ENCODE results near the gene PLXNA1.

PLXNA1 gene

DNA sequence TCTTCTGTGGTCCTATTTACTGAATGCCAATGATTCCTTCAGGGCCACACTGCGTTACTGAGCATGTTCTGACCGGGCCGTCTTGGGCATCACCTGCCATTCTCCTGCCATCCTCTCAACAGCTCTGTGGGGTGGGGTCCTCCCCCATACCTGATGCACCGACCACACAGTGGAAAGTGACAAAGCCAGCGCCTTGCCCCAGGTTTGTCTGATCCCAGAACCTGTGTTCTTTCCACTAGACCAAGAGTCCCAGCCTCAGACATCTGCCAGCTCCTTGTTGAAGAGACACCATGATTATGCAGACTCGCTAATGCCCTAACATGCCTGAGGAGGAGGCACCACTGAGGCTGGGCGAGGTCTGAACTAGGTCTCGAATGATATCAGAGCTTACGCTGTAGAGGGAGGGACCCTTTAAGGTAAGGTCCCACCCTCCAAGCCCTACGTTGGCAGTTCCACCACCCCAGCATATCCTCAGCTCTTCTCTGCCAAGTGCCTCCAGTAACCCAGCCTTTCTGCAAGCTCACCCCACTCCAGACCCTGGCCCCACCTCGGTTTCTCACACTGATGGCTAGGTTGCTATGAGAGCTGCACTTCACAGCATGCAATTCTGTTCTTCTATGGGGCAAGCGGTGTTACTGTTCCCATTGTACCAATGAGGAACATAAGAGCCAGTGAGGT, 29.8 kb upstream of the PLXNA1 start:
- FAIRE-seq: no peak

DNA sequence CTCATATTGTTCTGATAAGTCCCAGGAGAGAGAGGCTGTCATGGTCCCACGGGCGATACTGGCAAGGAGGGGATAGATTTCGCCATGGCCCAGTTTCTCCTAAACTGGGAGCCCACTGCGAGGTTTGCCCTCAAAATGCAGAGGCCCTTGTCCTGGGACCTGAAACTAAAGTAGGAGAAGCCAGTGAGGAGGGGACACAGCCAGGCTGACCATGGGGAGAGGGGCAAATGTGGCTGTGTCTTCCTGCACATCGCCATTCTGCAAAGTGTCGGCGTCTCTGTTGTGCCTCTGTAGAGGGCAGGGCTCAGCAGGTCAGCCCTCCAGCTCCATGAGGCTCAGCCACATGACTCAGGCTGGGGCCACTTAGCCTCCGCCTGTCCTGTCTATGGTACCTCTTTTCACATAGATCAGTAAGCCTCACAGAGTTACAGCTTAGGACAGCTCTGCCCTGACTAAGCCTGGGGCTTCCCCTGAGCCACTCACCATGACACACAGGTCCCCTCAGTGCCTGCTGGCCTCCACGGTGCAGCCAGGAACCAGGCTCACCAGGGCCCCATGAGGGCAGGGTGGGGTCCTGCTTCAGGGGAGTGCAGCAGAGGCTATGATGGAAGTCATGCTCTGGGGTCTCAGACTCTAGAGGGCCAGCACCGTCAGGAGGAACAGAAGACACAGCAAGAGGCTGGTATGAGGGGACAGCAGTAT, 28.6 kb upstream of the PLXNA1 start:
- FAIRE-seq: no peak

DNA sequence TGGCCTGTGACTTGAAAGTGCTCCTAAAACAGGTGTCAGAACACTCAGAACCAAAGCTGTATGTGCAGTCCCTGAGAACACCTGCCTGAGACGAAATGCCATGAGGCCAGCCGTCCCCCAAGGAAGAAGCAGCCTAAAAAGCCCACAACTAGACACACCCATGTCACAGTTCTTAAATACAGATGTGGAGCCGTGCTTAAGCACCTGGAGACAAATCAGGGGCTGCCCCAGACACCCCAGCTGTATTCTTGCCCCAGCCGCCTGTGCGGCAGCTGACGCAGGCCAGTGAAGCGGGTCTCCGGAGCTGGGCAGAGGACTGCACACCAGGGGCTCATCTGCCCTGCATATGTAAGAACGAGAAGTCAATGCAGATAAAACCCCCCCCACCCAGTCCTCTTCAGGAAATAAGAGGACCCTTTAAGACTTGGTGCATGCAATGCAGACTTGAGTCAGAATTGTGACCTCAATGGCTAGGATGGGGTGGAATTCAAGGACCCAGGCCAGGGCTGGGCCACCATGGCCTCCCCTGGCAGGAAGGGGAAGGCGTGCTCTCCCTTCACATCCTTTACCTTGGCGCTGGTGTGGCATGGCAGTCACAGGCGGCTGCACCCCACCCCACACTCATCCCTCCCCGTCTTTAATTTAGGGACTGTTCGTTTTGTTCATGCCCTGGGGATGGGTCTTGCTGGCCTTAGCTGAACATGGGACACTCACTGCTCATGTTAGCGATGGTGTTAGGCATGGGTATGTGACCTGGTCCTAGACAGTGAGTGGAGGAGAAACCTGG, 27.7 kb upstream of the PLXNA1 start:
- no peak for FAIRE-seq

DNA sequence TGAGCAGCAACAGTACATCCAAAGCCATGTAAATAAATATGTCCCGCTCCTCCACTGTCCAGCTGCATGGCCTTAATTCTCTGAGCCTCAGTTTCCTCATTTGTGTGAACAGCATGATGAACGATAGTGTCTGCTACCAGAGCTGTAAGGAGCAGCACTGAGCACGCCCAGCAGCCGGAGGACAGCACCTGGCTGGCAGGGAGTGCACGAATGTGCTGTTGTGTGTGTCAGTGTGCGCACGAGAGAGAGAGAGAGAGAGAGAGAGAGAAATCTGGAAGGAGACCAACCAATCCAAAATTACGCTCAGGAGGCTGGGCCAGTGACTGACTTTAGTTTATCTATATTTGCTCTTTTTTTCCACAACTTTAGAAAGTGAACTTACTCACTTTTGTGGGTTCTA, 26.6 kb upstream of the PLXNA1 start:
- FAIRE-seq: no peak

DNA sequence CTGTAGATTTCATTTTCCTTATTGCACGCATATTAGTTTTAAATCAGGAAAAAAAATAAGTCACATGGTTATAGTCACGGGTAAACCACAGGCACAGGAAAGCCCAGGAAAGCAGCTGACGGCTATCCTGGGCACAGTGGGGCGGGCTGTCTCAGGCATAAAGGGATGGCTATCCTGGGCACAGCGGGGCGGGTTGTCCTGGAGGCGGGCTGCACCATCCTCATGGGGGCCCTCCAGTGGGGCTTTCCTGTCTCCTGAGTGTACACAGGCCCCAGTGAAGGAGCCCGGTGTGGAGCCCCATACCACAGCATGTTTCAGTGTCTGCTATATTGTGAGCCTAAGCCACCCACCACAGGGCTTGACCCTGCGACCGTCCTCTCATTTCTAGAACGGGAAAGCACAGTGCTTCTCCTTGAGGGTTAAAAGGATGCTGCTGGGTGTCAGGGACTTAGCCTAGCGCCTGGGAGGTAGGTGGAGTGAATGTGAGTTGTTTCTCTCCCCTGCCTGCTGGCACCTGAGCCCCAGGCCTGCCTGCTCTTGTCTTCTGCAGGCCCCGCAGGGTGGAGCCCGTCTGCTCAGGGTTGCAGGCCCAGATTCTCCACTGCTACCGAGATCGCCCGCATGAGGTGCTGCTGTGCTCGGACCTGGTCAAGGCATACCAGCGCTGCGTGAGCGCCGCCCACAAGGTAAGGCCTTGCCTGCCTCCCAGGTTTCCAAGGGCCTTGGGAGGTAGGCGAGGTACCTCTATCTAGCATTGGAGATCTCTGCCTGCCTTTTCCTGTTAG, 25.9 kb upstream of the PLXNA1 start:
- FAIRE-seq: no peak

DNA sequence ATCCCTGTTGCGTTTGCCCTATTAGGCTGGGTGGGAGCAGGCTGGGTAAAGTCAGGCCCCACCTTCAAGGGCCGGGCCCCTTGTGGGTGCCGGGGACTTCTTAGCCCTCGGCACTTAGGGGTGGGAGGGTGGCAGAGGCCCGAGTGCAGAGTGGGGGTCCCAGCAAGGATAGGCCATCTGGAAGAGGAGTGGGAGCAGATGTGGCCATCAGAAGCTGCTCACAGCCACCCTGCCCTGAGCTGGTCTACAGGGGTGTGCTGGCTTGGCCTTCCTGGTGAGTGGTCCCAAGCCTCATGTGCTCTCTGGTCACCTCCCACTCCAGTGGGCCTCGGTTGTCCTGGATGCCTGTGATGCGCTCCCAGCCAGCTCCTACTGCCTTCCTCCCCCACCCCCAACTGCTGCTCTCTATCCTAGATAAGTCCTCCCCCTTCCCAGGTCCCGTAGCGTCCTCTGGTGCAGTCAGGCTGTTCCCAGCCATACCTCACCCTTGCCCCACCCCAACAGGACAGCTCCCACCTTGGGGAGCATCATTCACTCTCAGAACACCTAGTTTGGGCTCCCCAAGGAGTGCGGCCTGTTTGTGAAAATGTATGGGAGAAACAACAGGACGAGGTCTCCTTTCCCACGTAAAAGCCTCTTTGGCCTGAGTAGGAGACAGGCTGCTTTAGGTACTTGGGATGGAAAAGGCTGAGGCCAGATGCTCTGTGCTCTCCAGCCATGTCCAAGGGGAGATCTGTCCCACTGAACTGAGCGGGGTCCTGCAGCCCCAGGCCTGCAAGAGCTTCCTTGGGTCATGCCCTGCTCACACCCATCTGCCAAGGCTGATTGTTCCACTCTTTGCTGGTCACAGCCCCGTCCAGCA, 24.9 kb upstream of the PLXNA1 start:
- no peak for FAIRE-seq

DNA sequence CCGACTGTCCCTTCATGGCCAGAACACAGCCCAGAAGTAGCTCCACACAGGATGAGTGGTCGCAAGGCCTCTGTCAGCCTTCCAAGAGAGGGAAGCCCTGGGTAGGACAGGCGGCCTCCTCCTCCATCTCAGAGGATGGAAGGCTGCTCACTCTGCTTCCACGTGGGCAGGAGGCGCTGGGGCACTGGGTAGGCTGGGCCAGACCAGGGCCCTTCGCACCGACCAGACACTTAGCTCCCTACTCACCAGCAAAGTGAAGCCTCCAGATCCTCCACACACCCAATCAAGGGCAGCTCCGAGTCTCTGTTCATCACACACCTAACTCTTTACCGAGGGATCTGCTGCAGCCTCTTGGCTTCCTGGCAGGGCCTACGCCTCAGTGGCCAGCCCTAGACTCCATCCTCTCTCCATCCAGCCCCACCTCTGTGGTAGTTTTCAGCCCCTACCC, 24.3 kb upstream of the PLXNA1 start:
- no peak for FAIRE-seq

DNA sequence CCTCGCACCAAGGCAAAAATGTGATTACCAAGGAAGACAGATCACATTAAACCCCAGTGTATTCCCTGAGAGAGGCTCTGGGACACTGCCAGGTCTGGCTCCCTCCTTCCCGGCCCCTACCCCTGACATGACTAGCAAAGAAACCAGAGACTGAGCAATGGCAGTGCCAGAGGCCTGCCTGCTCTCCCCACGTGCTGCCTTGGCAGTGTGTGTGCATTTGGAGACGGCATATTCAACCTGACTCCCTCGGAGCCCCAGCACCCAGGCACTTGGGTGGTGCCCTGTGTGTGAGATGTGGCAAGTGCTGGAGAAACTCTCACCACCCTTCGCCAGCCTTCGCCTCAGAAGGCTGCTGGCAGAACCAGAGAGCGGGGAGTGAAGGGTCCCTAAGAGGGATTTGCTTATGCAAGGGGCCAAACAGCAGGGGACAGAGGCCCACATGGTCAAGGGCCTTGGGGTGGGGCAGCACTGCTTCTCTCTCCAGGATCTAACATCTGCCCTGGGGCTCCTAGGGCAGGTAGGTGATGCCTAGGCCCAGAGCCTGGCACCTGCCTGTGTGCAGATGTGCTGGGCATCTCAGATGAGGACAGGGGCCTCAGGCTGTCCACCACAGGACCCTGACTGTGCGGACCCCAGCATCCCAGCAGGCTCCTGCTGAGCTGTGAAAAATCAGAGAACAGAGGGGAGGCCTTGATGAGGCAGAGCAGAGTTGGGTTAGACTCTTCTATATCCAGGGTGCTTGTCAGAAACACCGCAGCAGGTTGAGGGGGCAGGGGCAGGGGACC, 23.6 kb upstream of the PLXNA1 start:
- no peak for FAIRE-seq

DNA sequence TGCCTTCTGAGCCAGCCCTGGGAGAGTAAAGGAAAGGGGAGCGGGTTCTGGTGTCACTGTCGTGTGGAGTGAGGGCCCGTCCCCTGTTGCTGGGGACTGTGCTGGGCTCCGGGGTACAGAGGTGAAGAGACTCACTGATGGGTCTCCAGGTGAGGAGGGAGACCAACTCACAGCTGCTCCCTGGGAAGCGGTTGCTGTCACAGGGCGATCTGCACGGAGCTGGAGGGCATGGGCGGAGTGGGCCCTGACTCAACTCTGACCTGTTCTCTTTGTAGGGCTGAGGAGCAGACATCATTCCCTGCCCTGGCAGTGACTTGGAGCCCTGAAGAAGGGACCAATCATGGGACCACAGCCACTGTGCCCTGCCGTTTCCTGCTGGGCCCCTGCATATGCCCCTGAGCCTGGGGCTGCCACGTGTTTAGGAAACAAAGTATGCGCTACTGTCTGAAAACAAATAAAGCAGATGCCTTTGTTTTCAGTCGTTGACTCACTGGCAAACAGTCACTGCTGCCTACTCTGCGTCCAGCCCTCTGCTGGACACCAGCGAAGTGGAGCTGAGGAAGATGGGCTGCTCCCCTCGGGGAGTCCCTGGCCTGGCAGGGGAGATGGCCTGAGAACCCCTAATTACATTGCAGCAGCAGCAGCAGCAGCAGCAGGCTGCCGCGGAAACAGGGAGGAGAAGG, 22.9 kb upstream of the PLXNA1 start:
- FAIRE-seq: no peak

DNA sequence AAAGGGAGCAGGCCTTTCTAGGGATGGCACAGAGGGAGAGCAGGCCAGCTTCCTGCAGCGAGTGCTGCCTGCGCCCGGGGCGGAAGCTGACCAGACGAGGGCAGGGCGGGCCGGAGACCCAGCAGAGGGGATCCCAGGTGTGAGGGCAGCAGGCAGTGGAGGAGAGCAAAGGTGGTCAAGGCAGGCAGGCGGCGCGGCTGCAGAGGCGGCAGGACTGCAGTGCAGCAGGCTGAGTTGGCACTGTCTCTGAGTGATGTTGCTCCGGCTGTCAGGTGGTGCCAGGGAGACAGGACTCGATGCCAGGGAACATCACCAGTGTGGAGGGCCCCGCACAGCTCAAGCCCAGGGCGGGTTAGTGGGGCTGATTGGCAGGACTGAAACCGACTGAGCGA, 22.3 kb upstream of the PLXNA1 start:
- FAIRE-seq: no peak

DNA sequence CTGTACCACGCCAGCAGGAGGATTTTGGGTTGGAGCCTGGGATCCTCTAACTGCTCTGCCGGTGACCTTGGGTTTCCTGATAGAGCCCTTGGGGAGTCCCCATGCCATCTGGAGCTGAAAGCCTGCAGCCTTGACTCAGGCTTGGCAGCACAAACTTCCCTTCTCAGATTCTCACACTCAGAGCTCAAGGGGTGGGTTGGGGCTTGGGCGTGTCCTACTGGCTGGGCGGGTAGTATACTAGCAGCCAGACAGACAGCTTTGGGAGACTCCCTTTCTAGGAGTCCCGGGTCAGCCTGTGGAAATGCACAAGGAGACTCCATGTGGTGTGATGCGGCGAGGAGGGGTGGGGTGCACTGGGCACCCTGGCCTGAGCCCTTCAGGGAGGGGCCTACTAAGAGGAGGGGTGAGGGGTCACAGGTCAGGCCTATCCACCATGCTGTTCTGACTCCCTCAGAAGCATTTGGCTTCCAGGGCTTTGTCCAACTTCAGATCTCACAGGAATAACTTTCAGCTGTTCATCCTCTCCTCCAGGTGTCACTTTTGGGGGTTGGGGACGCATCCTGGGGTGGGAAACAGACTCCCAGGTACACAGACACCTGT, 21.6 kb upstream of the PLXNA1 start:
- no peak for FAIRE-seq

DNA sequence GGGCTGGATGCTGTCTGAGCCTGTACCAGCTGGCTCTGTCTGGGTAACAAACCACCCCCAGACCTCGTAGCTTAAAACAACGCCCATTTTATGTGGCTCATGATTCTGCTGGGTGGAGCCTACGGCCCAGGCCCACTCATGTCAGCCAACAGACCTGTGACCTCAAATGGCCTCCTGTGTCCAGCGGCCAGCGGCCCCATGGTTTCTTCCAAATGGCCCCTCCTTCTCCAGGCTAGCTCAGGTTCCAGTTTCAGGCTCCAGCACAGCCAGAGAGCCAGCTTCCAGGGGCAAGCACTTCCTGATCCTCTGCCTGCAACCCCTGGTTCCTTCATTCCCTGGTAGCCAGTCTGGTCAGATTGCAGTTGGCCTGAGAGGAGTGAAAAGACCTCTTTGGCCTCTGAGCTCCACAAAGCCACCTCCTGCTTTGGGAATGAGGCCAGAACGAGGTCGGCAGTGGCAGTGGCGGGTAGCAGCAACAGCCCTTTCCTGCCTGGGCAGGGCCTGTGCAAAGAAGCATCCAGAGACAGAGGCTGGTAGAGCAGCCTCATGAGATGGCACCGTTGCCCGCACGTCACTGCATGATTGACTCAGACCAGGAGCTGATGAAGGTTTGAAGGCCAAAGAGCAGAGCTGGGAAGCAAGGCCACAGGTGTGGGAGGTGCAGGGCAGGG, 21.0 kb upstream of the PLXNA1 start:
- FAIRE-seq: no peak

DNA sequence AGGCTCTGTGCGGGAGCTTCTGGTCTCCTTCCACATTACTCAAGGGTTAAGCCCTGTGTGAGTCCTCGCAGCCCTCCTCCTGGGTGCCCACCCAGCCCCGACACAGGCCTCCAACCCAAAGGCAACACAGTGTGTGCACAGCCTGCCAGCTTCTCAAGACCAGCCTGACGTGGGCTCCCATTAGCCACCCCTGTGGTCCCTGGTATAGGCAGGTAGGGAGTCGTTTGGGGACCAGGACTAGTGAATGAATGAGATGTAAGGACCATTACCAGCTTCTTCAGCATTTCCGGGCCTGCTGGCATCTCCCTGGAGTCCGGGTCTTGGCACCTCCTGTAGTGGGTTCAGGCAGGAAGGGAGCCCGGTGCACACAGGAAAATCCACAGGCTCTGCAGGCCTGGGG, 20.2 kb upstream of the PLXNA1 start:
- FAIRE-seq: no peak

DNA sequence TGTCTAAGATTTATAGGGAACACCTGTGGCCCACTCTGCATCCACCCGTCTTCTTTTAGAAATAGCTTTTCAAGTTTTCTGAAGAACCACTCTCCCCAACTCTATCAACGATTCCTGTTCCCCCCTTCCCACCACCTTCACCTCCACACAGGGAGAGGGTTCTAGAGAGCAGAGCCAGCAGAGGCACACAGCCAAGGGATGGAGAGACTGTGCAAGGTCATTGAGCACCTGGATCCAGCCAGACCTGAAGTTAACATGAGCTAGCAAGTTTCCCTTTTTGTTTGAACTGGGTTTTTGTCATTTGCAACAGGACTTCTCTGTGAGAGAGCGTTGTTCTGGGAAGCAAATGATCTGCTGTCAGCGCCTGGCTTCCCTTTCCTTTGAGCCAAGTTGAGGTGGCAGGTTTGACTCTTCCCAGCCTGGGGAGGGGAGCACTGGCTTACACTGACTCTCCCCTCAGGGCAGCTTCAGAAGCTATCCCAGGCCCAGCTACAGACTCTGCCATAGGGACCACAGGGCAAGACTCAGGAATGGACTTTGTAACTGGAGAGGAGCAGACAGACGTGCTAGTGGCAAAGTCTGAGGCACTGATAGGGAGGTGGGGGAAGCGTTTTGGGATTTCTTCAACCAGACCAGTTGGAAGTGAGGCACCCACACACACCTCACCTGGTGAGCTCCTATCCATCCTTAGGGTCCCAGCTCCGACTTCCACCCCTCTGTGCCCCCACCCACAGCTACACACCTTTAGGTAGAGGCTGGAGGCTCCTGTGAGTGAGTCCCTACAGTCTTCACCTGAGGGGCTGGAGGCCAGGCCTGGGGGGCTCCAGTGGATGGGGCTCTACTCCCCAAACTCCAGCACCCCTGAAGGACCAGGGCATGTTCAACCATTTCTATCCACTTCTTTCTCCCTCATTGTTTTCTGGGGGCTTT, 19.4 kb upstream of the PLXNA1 start:
- FAIRE-seq: no peak

DNA sequence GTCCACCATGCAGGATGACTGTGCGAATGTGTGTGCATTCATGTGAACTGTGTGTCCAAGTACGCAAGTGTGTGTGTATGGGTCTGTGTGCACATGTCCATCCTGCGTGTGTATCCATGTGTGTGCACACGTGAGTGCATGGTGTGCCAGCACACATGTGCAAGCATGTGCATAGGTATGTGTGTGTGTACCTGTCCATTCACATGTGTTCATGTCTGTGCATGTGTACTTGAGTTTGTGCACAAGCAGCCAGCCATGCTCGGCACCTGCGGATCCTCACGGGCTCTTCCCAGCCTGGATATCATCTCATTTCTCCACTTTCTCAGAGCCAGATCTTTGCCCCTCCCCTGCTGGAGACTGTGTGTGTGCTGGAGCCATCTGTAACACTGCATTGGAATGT, 18.7 kb upstream of the PLXNA1 start:
- FAIRE-seq: no peak

DNA sequence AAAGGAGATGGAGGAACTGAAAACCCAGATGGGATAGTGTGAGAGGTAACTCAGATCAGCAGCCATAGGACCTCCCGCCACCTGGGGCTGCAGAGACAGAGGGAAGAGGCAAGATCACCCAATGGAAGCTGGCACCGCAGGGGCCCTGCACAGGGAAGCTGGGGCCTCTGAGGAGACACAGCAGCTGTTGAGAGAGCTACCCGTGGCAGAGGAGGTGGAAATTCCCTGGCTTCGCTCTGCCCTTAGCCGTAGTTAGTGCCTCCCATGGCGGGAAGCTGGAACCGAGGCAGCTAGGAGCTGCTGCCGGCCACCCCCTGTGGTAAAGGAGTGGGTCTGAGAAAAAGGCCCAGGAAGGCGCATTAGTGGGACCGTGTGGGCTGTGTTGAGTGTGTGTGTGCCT, 18.0 kb upstream of the PLXNA1 start:
- FAIRE-seq: no peak

DNA sequence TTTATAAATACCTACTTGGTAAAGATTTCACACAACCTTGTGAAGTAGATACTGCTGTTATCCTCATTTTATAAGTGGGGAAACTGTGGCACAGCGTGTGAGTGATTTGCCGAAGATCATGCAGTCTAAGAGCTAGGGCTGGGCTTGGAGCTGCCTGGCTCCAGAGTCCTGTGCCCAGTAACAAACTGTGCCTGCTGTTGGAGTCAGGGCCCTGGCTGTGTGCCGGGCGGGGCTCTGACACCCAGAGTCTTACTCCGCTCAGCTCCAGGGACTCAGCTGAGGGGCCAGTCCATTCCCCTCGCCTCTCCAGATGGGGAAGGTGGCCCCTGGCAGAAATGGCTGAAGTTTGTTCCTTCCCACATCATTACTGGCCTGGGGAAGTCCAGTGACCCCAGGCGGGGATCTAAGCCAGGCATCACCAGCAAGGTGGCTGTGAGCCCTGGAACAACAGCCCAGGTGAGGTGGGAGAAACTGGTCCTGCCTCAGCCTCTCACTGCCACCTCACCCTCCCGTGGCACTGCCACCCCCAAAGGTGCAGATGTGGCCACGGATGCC, 17.3 kb upstream of the PLXNA1 start:
- no peak for FAIRE-seq

DNA sequence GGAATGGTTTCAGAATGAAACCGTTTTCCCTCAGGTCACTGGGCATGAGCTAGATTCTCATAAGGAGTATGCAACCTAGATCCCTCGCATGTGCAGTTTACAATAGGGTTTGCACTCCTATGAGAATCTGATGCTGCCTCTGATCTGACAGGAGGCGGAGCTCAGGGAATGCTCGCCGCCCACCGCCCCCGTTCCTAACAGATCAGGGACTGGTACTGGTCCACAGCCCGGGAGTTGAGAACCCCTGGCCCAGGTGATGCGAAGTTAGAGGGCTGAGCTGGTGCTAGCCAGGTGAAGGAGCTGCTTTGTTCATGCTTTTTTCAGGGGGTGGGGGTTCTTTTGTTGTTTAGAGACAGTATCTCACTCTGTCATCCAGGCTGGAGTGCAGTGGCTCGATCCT, 15.5 kb upstream of the PLXNA1 start:
- no peak for FAIRE-seq
